Measurements from ENCODE around the gene ARHGAP1. TPM values are rescaled to one million over a fixed set of nuclear protein-coding genes. Genes with fewer than 3 reads are reported as not detected.

Gene ARHGAP1
- total RNA-seq, 1 experiment from 2014 or later = 43.5 TPM

DNA sequence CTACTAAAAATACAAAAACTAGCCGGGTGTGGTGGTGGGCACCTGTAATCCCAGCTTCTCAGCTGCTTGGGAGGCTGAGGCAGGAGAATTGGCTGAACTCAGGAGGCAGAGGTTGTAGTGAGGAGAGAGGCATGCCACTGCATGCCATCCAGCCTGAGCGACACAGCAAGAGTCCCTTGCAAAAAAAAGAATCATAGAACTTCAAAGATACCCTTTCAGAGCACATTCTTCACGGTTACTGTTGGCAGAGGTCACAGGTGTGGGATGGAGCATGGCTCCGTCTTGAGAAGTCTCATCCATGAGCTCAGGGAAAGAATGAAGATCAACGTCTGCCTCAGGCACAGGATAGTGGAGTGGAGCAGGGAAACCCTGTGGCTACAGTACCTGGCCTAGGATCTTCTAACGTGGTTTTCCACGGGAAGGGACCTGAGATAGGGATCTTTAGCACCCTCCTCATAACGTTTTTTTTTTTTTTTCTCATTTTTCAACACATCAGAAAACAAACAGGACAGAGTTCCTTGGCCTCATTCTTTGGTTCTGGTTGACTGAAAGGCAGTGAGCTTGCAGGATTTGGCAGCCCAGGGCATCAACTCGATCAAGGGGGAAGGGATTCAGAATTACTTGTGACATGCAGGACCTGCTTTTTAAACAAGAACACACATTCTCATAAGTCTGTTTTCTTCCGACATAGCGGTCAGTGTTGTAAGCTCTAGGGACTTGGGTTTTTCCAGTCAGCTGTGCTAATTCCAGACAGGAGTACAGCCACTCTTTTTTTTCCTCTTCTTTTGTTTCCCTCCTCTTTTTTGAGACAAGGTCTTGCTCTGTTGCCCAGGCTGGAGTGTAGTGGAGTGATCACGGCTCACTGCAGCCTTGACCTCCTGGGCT is 41.4 kb upstream of the ARHGAP1 start:
- no peak overlapping the region for H3K27ac ChIP-seq (ENCODE audit: low read length)
- CTCF ChIA-PET = interaction anchor here (0.9 kb wide), 1 partner anchor 353 kb away, joined by 3 read pairs; no protein-coding TSS in a partner anchor

DNA sequence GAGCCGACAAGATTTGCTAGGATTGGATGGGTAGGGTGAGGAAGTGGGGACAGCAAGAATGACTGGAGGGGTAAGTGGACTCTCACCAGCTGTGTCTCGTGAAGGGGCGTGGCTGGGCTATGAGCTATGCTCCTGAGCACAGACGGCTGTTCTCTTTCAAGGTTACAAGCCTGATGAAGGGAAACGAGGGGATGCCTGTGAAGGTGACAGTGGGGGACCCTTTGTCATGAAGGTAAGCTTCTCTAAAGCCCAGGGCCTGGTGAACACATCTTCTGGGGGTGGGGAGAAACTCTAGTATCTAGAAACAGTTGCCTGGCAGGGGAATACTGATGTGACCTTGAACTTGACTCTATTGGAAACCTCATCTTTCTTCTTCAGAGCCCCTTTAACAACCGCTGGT is 38.5 kb upstream of the ARHGAP1 start:
- H3K4me1 ChIP-seq (ENCODE audit: control insufficient read depth, insufficient read depth, low read length) = no peaks in the 10 kb centered on the region
- TF ChIP-seq POLR2AphosphoS5 (IDR thresholded peaks at IDR 0.05; ENCODE audit: low read depth, low read length) = no peak
- no peak for TF ChIP-seq TCF7L2 (IDR thresholded peaks at IDR 0.05; ENCODE audit: low read depth, low read length)
- TF ChIP-seq SIN3A (IDR thresholded peaks at IDR 0.05; ENCODE audit: borderline replicate concordance, insufficient read depth, low read depth, low read length) = no peak
- TF ChIP-seq, protein P1, sequence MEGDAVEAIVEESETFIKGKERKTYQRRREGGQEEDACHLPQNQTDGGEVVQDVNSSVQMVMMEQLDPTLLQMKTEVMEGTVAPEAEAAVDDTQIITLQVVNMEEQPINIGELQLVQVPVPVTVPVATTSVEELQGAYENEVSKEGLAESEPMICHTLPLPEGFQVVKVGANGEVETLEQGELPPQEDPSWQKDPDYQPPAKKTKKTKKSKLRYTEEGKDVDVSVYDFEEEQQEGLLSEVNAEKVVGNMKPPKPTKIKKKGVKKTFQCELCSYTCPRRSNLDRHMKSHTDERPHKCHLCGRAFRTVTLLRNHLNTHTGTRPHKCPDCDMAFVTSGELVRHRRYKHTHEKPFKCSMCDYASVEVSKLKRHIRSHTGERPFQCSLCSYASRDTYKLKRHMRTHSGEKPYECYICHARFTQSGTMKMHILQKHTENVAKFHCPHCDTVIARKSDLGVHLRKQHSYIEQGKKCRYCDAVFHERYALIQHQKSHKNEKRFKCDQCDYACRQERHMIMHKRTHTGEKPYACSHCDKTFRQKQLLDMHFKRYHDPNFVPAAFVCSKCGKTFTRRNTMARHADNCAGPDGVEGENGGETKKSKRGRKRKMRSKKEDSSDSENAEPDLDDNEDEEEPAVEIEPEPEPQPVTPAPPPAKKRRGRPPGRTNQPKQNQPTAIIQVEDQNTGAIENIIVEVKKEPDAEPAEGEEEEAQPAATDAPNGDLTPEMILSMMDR (IDR thresholded peaks at IDR 0.05) = no peak
- TF ChIP-seq, protein P2, sequence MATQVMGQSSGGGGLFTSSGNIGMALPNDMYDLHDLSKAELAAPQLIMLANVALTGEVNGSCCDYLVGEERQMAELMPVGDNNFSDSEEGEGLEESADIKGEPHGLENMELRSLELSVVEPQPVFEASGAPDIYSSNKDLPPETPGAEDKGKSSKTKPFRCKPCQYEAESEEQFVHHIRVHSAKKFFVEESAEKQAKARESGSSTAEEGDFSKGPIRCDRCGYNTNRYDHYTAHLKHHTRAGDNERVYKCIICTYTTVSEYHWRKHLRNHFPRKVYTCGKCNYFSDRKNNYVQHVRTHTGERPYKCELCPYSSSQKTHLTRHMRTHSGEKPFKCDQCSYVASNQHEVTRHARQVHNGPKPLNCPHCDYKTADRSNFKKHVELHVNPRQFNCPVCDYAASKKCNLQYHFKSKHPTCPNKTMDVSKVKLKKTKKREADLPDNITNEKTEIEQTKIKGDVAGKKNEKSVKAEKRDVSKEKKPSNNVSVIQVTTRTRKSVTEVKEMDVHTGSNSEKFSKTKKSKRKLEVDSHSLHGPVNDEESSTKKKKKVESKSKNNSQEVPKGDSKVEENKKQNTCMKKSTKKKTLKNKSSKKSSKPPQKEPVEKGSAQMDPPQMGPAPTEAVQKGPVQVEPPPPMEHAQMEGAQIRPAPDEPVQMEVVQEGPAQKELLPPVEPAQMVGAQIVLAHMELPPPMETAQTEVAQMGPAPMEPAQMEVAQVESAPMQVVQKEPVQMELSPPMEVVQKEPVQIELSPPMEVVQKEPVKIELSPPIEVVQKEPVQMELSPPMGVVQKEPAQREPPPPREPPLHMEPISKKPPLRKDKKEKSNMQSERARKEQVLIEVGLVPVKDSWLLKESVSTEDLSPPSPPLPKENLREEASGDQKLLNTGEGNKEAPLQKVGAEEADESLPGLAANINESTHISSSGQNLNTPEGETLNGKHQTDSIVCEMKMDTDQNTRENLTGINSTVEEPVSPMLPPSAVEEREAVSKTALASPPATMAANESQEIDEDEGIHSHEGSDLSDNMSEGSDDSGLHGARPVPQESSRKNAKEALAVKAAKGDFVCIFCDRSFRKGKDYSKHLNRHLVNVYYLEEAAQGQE (IDR thresholded peaks at IDR 0.05; ENCODE audit: insufficient read depth in 1 of 2, low read depth in 2 of 2, low read length in 1 of 2) = no peak
- CTCF ChIA-PET = interaction anchor here (0.6 kb wide), 1 partner anchor 783 kb away, joined by 3 read pairs; no protein-coding TSS in a partner anchor
- H3K27me3 ChIP-seq (ENCODE audit: control insufficient read depth, insufficient read depth, low read length) = no peaks in the 10 kb centered on the region
- POLR2A ChIA-PET = interaction anchor here (0.6 kb wide), 1 partner anchor 55 kb away, joined by 3 read pairs; no protein-coding TSS in a partner anchor
- intact Hi-C loops (cut with micrococcal nuclease; ENCODE audit: unreplicated experiment) = no loop called here
- H3K27ac ChIP-seq (ENCODE audit: low read length) = no peak overlapping the region
- H3K9me3 ChIP-seq (ENCODE audit: control insufficient read depth, insufficient read depth, low read depth, low read length) = no peaks in the 10 kb centered on the region
- BruUV-seq (replicated peaks) = no TSS peak
- ATAC-seq (peak; percentile 31; the same call in 1 of the 2 replicates), DNase-seq (ENCODE audit: low read depth, low spot score) (no peak)
- H3K36me3 ChIP-seq (ENCODE audit: control insufficient read depth, insufficient read depth, low read length) = peaks cover 12% of the 10 kb centered on the region
- in situ Hi-C loops (cut with HindIII; ENCODE audit: low pct_unique_long_range_greater_than_20kb, low sequenced_read_pairs) = no loop called here
- H3K4me3 ChIP-seq (ENCODE audit: low read depth in 2 of 2, low read length in 2 of 2) = no peak overlapping the region

More for the DNA sequence above, 41.4 kb upstream of the ARHGAP1 start:
- H3K4me3 ChIP-seq (ENCODE audit: low read depth in 2 of 2, low read length in 2 of 2) = no peak overlapping the region
- BruUV-seq (replicated peaks) = no TSS peak
- POLR2A ChIA-PET = interaction anchor here (0.5 kb wide), 1 partner anchor 107 kb away, joined by 6 read pairs; no protein-coding TSS in a partner anchor
- peaks cover 35% of the 10 kb centered on the region for H3K36me3 ChIP-seq (ENCODE audit: control insufficient read depth, insufficient read depth, low read length)
- intact Hi-C loops (cut with micrococcal nuclease; ENCODE audit: unreplicated experiment) (no loop called here), in situ Hi-C loops (cut with HindIII; ENCODE audit: low pct_unique_long_range_greater_than_20kb, low sequenced_read_pairs) (no loop called here)
- H3K4me1 ChIP-seq (ENCODE audit: control insufficient read depth, insufficient read depth, low read length) = no peaks in the 10 kb centered on the region
- no peaks in the 10 kb centered on the region for H3K27me3 ChIP-seq (ENCODE audit: control insufficient read depth, insufficient read depth, low read length)
- ATAC-seq = no peak
- DNase-seq (ENCODE audit: low read depth, low spot score) = no peak
- no peaks in the 10 kb centered on the region for H3K9me3 ChIP-seq (ENCODE audit: control insufficient read depth, insufficient read depth, low read depth, low read length)
- TF ChIP-seq, protein P1 (IDR thresholded peaks at IDR 0.05) = no peak
- TF ChIP-seq SIN3A (IDR thresholded peaks at IDR 0.05; ENCODE audit: borderline replicate concordance, insufficient read depth, low read depth, low read length) (no peak), POLR2AphosphoS5 (IDR thresholded peaks at IDR 0.05; ENCODE audit: low read depth, low read length) (no peak), TCF7L2 (IDR thresholded peaks at IDR 0.05; ENCODE audit: low read depth, low read length) (no peak)
- TF ChIP-seq, protein P2 (IDR thresholded peaks at IDR 0.05; ENCODE audit: insufficient read depth in 1 of 2, low read depth in 2 of 2, low read length in 1 of 2) = no peak

All from Panc1 (cell line).